ENCODE data around the gene RFPL2.

RFPL2 gene

GRCh38 chr22:32204856-32205722, at the start of gene RFPL2:
Gene RFPL2 (minus strand): TSS chr22:32205073. CDS start chr22:32202451, 2,622 bp downstream.
- peak within 1 kb of the TSS; percentile 42 for H3K9ac ChIP-seq (ENCODE audit: insufficient read length, low read depth)
- H3K4me3 ChIP-seq (ENCODE audit: insufficient read length, low read depth), result peak within 1 kb of the TSS; percentile 40
- H3K9me3 ChIP-seq (ENCODE audit: insufficient read depth, low read length), result peaks cover 26% of the 10 kb centered on the region; the same call in 1 of the 2 replicates
- peaks cover 38% of the 10 kb centered on the region for H3K27me3 ChIP-seq (ENCODE audit: insufficient read depth, insufficient read length)
- no peaks in the 10 kb centered on the region for H3K36me3 ChIP-seq (ENCODE audit: insufficient read depth, insufficient read length, low read length)
- TF ChIP-seq YY1 (IDR thresholded peaks at IDR 0.05; ENCODE audit: insufficient read depth, insufficient read length) (no peak), SUZ12 (IDR thresholded peaks at IDR 0.05; ENCODE audit: extremely low read depth, insufficient read depth, insufficient read length) (no peak), ZNF274 (IDR thresholded peaks at IDR 0.05; ENCODE audit: low read depth, low read length) (no peak)
- peak; percentile 39 for DNase-seq (ENCODE audit: low read depth, low spot score)
- H3K4me1 ChIP-seq (ENCODE audit: insufficient read depth, insufficient read length), result peaks cover 8% of the 10 kb centered on the region

GRCh38 chr22:32249231-32249630, 44.4 kb upstream of the RFPL2 start:
- no peaks in the 10 kb centered on the region for H3K27me3 ChIP-seq (ENCODE audit: insufficient read depth, insufficient read length)
- H3K4me1 ChIP-seq (ENCODE audit: insufficient read depth, insufficient read length), result no peaks in the 10 kb centered on the region
- no peaks in the 10 kb centered on the region for H3K9me3 ChIP-seq (ENCODE audit: insufficient read depth, low read length)
- no peak overlapping the region for H3K9ac ChIP-seq (ENCODE audit: insufficient read length, low read depth)
- H3K4me3 ChIP-seq (ENCODE audit: insufficient read length, low read depth), result no peak overlapping the region
- no peak for TF ChIP-seq SUZ12 (IDR thresholded peaks at IDR 0.05; ENCODE audit: extremely low read depth, insufficient read depth, insufficient read length)
- TF ChIP-seq ZNF274 (IDR thresholded peaks at IDR 0.05; ENCODE audit: low read depth, low read length), result no peak
- TF ChIP-seq YY1 (IDR thresholded peaks at IDR 0.05; ENCODE audit: insufficient read depth, insufficient read length), result no peak
- DNase-seq (ENCODE audit: low read depth, low spot score), result no peak
- no peaks in the 10 kb centered on the region for H3K36me3 ChIP-seq (ENCODE audit: insufficient read depth, insufficient read length, low read length)

- TF ChIP-seq ZNF274 (IDR thresholded peaks at IDR 0.05; ENCODE audit: low read depth, low read length) (no peak), SUZ12 (IDR thresholded peaks at IDR 0.05; ENCODE audit: extremely low read depth, insufficient read depth, insufficient read length) (no peak), YY1 (IDR thresholded peaks at IDR 0.05; ENCODE audit: insufficient read depth, insufficient read length) (no peak)
- H3K4me1 ChIP-seq (ENCODE audit: insufficient read depth, insufficient read length), result no peaks in the 10 kb centered on the region
- no peaks in the 10 kb centered on the region for H3K27me3 ChIP-seq (ENCODE audit: insufficient read depth, insufficient read length)
- no peak overlapping the region for H3K4me3 ChIP-seq (ENCODE audit: insufficient read length, low read depth)
- H3K9ac ChIP-seq (ENCODE audit: insufficient read length, low read depth), result no peak overlapping the region
- no peak for DNase-seq (ENCODE audit: low read depth, low spot score)
- H3K9me3 ChIP-seq (ENCODE audit: insufficient read depth, low read length), result no peaks in the 10 kb centered on the region
- no peaks in the 10 kb centered on the region for H3K36me3 ChIP-seq (ENCODE audit: insufficient read depth, insufficient read length, low read length)
Observed at GRCh38 chr22:32248276-32248675, 43.4 kb upstream of the RFPL2 start.

GRCh38 chr22:32246166-32246565, 41.3 kb upstream of the RFPL2 start:
- Histone ChIP-seq H3K36me3 (ENCODE audit: insufficient read depth, insufficient read length, low read length) (no peaks in the 10 kb centered on the region), H3K9ac (ENCODE audit: insufficient read length, low read depth) (no peak overlapping the region), H3K9me3 (ENCODE audit: insufficient read depth, low read length) (no peaks in the 10 kb centered on the region), H3K4me3 (ENCODE audit: insufficient read length, low read depth) (no peak overlapping the region), H3K27me3 (ENCODE audit: insufficient read depth, insufficient read length) (no peaks in the 10 kb centered on the region), H3K4me1 (ENCODE audit: insufficient read depth, insufficient read length) (no peaks in the 10 kb centered on the region)
- DNase-seq (ENCODE audit: low read depth, low spot score), result no peak
- TF ChIP-seq SUZ12 (IDR thresholded peaks at IDR 0.05; ENCODE audit: extremely low read depth, insufficient read depth, insufficient read length) (no peak), ZNF274 (IDR thresholded peaks at IDR 0.05; ENCODE audit: low read depth, low read length) (no peak), YY1 (IDR thresholded peaks at IDR 0.05; ENCODE audit: insufficient read depth, insufficient read length) (no peak)

- H3K36me3 ChIP-seq (ENCODE audit: insufficient read depth, insufficient read length, low read length), result no peaks in the 10 kb centered on the region
- H3K9me3 ChIP-seq (ENCODE audit: insufficient read depth, low read length), result no peaks in the 10 kb centered on the region
- no peak overlapping the region for H3K4me3 ChIP-seq (ENCODE audit: insufficient read length, low read depth)
- DNase-seq (ENCODE audit: low read depth, low spot score), result no peak
- no peaks in the 10 kb centered on the region for H3K27me3 ChIP-seq (ENCODE audit: insufficient read depth, insufficient read length)
- H3K9ac ChIP-seq (ENCODE audit: insufficient read length, low read depth), result no peak overlapping the region
- H3K4me1 ChIP-seq (ENCODE audit: insufficient read depth, insufficient read length), result no peaks in the 10 kb centered on the region
- TF ChIP-seq YY1 (IDR thresholded peaks at IDR 0.05; ENCODE audit: insufficient read depth, insufficient read length) (no peak), SUZ12 (IDR thresholded peaks at IDR 0.05; ENCODE audit: extremely low read depth, insufficient read depth, insufficient read length) (no peak), ZNF274 (IDR thresholded peaks at IDR 0.05; ENCODE audit: low read depth, low read length) (no peak)
Observed at GRCh38 chr22:32245042-32245441, 40.2 kb upstream of the RFPL2 start.

GRCh38 chr22:32244547-32244946, 39.7 kb upstream of the RFPL2 start:
- TF ChIP-seq SUZ12 (IDR thresholded peaks at IDR 0.05; ENCODE audit: extremely low read depth, insufficient read depth, insufficient read length) (no peak), YY1 (IDR thresholded peaks at IDR 0.05; ENCODE audit: insufficient read depth, insufficient read length) (no peak), ZNF274 (IDR thresholded peaks at IDR 0.05; ENCODE audit: low read depth, low read length) (no peak)
- Histone ChIP-seq H3K36me3 (ENCODE audit: insufficient read depth, insufficient read length, low read length) (no peaks in the 10 kb centered on the region), H3K9me3 (ENCODE audit: insufficient read depth, low read length) (no peaks in the 10 kb centered on the region), H3K27me3 (ENCODE audit: insufficient read depth, insufficient read length) (no peaks in the 10 kb centered on the region), H3K4me1 (ENCODE audit: insufficient read depth, insufficient read length) (no peaks in the 10 kb centered on the region), H3K4me3 (ENCODE audit: insufficient read length, low read depth) (no peak overlapping the region), H3K9ac (ENCODE audit: insufficient read length, low read depth) (no peak overlapping the region)
- DNase-seq (ENCODE audit: low read depth, low spot score), result no peak

- no peaks in the 10 kb centered on the region for H3K9me3 ChIP-seq (ENCODE audit: insufficient read depth, low read length)
- H3K4me3 ChIP-seq (ENCODE audit: insufficient read length, low read depth), result no peak overlapping the region
- no peaks in the 10 kb centered on the region for H3K27me3 ChIP-seq (ENCODE audit: insufficient read depth, insufficient read length)
- H3K9ac ChIP-seq (ENCODE audit: insufficient read length, low read depth), result no peak overlapping the region
- no peak for DNase-seq (ENCODE audit: low read depth, low spot score)
- TF ChIP-seq YY1 (IDR thresholded peaks at IDR 0.05; ENCODE audit: insufficient read depth, insufficient read length) (no peak), ZNF274 (IDR thresholded peaks at IDR 0.05; ENCODE audit: low read depth, low read length) (no peak), SUZ12 (IDR thresholded peaks at IDR 0.05; ENCODE audit: extremely low read depth, insufficient read depth, insufficient read length) (no peak)
- no peaks in the 10 kb centered on the region for H3K4me1 ChIP-seq (ENCODE audit: insufficient read depth, insufficient read length)
- no peaks in the 10 kb centered on the region for H3K36me3 ChIP-seq (ENCODE audit: insufficient read depth, insufficient read length, low read length)
Observed at GRCh38 chr22:32240461-32240860, 35.6 kb upstream of the RFPL2 start.
